GM19193 (cell line): ENCODE measurements around the gene DDX47.

Experiments used
- POLR2A ChIP-seq: IDR thresholded peaks from 4 replicates; pipeline ENCODE4 v1.6.1; 2011; ENCODE audit not compliant: insufficient read depth, insufficient read length; ENCODE audit errors: extremely low read depth

Gene DDX47

GRCh38 chr12:12877781-12878455 is 64.8 kb downstream of the DDX47 start:
- no peak for TF ChIP-seq POLR2A
